SU-DHL-6 (cell line): Measurements from ENCODE around the gene RMP24.

Experiments
- EZH2phosphoT487 ChIP-seq: fragments of 200-600 bp; sonication (generic), shearing (Covaris generic); conservative IDR thresholded peaks from 2 replicates; pipeline ENCODE4 v1.6.1; 2018; ENCODE audit warnings: mild to moderate bottlenecking, antibody characterized with exemption, low read length, moderate library complexity, mixed read lengths
- TF ChIP-seq, protein P1 (sequence below): fragments of 200-600 bp; sonication (generic); IDR thresholded peaks from one replicate; pipeline ENCODE4 v1.5.1; 2017; ENCODE audit warnings: antibody characterized with exemption, mild to moderate bottlenecking, low read length, moderate library complexity; ENCODE audit not compliant: insufficient read depth, poor library complexity, severe bottlenecking

GRCh38 chr18:35972197-35973000 lies at the start of gene RMP24:
- TF ChIP-seq, protein P1, sequence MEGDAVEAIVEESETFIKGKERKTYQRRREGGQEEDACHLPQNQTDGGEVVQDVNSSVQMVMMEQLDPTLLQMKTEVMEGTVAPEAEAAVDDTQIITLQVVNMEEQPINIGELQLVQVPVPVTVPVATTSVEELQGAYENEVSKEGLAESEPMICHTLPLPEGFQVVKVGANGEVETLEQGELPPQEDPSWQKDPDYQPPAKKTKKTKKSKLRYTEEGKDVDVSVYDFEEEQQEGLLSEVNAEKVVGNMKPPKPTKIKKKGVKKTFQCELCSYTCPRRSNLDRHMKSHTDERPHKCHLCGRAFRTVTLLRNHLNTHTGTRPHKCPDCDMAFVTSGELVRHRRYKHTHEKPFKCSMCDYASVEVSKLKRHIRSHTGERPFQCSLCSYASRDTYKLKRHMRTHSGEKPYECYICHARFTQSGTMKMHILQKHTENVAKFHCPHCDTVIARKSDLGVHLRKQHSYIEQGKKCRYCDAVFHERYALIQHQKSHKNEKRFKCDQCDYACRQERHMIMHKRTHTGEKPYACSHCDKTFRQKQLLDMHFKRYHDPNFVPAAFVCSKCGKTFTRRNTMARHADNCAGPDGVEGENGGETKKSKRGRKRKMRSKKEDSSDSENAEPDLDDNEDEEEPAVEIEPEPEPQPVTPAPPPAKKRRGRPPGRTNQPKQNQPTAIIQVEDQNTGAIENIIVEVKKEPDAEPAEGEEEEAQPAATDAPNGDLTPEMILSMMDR: no peak
- no peak for TF ChIP-seq EZH2phosphoT487
